Dedifferentiated amniotic fluid mesenchymal stem cell (primary cell): ENCODE results near the gene PCCA.

Experiments
- DNase-seq: peaks from one replicate; pipeline ENCODE4 v3.0.0-alpha.2; 2016; ENCODE audit errors: extremely low spot score

Gene PCCA

DNA sequence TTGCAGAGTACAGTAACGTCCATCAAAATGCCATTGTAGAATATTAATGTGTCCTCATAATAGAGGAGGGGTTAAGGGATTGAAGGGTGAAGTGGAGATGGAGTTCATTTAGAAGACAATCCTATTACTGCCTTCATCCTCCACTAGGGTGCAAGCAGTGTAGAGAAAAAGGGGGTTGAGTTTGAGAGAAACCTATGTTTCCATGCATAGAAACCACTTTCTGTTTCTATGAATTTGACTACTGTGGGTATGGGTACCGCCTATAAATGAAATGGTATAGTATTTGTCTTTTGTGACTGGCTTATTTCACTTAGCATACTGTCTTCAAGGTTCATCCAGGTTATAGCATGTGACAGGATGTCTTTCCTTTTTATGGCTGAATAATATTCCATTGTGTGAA is 343.7 kb downstream of the PCCA start:
- no peak for DNase-seq

DNA sequence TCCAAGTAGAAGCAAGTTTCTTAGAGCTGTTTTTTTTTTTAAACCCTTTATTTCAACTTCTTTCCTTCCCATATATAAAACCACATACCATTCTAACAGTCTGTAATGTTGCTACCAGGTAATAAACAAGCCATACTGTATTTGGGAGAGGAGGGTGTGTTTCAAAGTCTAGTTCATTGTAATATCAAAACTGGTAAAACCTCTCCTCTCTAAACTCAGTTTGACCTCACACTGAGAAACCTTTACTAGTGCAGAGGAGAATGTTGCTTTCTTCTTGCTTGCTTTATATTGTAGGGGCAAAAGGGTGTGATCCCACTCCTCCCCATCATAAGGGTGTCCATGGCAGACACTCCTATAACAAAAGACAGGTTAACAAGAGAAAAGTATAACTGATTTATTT is 344.6 kb downstream of the PCCA start:
- DNase-seq: no peak

DNA sequence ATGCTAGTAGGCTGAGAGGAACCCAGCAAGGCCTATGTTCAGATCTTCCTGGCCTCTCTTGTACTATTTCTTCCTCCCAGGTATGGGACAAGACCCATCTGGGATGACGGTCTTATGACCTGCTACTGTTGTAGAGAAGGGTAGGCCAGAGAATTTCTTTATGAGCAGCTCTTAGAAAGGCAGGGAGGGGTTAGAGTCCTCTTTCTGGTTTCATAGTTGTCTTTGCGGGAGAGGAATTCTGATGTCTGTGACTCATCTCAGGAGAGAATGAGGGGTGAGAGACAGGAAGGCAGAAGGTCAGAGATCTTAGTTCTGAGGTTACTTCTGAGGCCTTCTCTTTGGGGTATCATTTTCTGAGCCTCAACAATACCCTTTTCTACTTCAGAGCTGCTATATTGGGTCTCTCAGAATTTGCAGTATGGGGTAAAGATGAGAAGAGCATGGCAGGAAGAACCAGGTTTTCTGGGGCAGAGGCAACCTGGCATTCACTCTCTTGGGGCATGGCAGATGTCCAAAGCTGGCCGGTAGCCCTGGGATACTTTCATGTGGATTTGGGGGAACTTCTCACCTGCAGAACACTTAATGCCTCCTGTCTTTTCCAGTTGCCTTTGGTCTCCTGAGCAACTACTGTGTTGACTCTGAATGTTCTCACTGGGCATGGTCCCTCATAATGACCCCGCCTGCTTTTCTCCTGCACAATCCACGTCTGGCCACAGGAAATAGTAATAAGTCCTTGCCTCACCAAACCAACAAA is 345.3 kb downstream of the PCCA start:
- DNase-seq: no peak

DNA sequence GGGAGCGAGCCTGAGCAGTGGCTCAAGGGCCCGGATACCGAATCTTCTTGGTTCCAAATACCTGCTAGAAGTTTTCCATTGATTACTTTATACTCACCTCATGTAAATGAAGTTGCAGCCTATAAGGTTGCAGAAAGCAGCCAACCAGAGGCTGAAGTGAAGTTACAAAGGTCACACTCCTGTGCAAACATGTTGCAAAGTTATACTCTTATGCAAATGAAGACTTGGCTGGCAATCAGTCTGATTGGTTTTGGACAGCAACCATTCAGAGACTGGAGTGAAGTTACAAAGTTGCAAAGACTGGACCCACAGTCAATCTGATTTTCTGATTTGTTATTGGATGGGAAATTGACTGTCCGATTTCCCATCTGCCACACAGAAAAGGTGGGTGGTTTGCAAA is 347.2 kb downstream of the PCCA start:
- DNase-seq: no peak

DNA sequence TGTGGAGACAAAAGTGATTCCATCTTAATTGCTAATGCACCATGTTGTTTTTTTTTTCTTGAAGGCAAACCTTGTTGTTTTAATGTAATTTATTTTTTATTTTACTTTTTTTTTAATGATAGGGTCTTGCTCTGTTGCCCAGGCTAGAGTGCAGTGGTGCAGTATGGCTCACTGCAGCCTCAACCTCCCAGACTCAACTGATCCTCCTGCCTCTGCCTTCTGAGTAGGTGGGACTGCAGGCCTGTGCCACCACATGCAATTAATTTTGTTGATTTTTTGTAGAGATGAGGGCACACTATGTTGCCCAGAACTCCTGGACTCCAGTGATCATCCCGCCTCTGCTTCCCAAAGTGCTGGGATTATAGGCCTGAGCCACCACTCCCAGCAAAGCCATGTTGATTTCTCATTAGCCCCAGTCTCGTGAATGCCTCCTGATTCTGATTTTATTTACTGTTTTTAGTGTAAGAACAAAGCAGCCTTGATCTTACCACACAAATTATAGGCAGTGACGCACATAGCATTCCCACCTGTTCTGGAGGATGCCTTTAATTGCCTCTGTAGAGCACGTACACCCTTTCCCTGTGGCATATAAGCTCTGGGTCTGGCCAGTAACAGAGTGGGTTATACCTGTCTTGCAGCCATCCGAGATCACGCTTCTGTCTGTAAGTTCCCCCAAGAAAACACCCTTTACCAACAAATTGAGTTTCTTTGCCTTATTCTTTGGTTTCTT is 349.3 kb downstream of the PCCA start:
- no peak for DNase-seq

DNA sequence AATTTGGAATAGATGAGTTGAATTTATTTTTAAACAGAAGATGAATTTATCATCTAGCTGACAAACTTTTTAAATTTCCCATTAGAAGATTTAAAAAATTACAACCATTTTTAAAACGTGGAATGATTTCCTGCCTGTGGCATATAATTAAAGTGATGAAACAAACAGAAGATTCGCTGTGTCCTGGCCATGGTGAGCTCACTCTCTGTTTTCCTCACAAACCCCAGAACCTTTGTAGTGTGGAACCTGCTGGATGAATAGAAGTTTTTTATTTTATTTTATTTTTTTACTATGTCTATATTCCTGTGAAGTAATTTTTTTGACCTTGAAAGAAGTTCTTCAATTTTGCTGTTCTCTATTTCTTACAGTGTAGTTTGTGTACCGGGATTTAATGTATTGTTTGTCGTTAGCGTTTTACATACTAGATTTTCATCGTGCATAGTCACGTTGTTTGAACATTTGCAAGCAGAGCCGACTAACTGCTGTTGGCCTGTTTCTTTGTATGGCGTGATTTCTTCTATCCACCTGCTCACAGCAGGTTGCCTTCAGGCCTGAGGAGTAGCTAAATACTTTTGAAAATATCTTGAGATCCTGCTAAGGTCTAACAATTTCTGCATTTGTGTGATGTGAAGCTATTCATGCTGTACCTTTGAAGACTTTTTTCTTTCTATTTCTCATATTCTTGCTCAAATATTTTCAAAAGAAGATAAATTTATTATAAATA is 350.5 kb downstream of the PCCA start:
- no peak for DNase-seq

DNA sequence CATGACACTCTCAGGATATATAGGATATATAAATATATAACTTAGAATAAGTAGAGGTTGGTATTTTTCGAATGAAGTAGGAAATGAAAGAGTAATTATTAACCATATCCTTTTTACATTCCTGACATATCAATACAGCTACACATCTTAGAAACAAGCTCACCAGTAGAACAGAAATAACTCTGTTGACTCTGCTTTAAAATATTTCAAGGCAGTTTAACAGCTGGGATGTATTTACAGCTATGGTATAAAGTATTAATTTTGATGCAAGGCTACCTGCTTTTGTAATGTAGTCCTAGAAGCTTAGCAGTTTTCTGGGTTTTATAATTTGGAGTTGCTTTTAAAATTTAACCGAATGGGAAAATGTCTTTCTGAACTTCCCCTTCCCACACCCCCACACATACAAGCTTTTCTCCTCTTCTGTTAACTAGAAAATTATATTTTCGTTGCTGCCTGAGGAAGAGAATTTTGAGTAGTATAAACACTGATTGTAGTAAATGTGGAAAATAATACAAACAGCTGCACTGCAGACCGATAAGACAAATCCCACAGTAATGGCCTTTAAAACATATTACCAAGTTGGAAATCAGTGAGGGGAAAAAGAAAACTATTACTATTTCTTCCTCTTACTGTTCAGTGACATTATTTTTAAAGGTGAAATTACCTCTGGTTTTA is 352.0 kb downstream of the PCCA start:
- DNase-seq: peak; percentile 58

DNA sequence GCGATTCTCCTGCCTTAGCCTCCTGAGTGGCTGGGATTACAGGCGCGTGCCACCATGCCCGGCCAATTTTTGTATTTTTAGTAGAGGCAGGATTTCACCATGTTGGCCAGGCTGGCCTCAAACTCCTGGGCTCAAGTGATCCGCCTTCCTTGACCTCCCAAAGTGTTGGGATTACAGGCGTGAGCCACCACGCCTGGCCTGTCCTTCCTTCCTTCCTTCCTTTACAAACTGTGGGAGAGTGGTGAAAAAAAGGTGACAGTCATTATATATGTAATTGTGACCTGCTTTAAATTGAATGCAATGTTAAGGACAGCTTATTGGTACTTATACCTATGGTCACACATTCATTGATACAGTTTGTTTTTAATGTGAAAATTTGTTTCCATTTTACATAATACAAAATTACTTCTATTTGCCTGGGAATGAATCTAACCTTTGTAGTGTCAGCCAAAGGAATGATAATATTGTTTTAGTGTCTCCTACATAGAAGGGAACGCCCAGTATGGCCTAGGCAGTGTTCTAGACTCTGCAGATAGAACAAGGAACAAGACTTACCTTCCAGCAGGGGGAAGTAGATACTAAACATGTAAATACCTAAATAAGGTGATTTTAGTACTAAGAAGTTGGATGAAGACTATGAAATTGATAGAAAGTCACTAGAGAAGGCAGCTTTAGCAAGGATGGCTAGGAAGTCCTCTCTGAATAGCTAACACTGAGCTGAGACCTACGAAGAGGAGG is 353.4 kb downstream of the PCCA start:
- DNase-seq: no peak

DNA sequence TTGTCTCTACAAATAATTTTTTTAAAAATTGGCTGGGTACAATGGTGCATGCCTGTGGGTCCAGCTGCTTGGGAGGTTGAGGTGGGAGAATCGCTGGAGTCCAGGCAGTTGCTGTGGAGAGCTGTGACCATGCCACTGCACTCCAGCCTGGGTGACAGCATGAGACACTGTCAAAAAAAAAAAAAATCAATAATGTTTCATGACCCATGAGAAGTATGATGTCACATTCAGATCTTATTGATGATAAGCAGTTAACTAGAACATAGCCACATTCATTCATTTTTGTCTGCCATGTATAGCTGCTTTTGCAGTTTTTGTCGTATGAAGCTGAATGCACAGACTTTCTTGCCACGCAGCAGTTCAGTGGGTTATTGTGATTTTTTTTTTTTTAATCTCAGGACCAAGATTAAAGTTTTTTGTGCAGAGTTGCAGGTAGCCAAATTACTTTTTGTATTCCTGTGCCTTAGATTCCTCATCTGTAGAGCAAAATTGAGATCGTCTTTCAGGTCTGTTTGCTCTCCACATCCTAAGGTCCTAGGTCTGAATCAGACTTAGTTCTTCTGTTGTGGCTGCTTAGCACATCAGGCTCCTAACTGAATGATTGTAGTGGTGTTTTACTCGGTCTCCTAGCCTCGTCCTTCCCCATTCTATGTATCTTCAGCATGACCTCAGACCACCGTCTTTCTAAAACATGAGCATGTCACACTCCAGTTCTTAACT is 354.5 kb downstream of the PCCA start:
- DNase-seq: no peak

DNA sequence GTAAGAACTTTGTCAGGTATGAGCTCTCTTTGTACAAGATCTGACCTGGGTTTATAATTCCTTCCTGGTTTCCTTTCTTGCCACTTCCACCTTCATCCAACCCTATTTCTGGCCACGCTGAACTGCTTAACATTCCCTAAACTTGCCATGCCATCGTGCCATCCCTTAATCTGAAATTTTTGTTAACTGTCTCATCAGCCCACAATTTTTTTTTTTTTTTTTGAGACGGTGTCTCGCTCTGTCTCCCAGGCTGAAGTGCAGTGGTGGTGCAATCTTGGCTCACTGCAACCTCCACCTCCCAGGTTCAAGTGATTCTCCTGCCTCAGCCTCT is 355.1 kb downstream of the PCCA start:
- no peak for DNase-seq

DNA sequence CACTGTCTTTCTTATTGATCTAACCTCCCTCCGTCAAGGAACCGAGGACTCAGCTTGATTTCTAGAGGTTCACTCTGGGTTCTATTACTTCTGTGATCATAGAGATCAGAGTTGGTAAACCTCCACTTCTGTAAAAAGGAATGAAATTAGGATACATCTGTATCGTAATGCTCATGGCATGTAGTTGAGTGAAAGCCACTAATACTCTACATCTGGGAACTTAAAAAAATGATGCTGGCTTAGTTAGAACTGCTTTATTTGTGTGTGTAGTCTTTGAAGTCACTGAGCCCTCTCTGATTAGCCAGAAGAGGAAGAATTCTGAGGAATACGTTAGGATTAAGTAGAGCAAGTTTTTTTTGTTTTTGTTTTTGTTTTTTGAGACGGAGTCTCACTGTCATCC is 358.9 kb downstream of the PCCA start:
- DNase-seq: no peak

DNA sequence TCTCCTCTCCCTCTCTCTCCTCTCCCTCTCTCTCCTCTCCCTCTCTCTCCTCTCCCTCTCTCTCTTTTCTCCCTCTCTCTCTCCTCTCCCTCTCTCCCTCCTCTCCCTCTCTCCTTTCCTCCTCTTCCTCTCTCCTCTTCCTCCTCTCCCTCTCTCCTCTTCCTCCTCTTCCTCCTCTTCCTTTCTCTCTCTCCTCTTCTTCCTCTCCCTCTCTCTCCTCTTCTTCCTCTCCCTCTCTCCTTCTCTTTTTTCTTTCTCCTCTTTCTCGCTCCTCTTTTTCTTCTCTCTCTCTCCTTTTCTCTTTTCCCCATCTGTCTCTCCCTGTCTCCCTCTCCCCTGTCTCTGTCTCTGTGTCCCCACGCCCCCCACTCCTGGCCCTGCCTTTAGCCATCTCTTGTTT is 363.0 kb downstream of the PCCA start:
- DNase-seq: no peak

DNA sequence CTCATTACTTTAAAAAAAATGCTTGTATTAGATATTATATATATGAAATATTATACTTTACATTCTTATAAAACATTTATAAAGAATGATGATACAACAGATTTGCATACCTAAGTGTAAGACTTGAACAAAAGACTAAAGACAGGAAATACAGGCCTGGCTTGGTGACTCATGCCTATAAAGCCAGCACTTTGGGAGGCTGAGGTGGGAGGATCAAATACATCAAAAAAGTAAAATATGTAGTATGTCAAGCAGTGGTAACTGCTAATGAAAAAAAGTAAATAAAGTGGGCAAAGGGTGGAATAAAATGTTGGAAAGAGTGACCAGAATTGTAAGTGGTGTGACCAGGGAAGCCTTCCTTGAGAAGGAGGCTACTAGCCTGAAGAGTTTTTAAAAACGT is 366.0 kb downstream of the PCCA start:
- no peak for DNase-seq

DNA sequence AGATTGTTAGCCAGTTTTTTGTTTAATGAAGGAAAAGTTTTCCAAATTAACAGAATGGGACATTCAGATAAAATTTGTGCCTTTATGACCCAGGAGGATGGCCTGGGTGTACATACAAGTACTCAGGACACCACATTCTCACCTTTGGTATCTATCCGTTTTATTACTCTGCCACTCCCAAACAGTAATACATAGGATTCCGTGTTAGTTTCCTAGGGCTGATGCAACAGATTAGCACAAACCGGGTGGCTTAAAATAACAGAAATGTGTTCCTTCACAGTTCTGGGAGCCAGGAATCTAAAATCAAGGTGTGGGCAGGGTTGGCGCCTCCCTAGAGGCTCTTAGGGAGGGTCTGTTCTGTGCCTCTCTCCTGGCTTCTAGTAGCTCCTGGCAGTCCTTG is 369.8 kb downstream of the PCCA start:
- DNase-seq: no peak

DNA sequence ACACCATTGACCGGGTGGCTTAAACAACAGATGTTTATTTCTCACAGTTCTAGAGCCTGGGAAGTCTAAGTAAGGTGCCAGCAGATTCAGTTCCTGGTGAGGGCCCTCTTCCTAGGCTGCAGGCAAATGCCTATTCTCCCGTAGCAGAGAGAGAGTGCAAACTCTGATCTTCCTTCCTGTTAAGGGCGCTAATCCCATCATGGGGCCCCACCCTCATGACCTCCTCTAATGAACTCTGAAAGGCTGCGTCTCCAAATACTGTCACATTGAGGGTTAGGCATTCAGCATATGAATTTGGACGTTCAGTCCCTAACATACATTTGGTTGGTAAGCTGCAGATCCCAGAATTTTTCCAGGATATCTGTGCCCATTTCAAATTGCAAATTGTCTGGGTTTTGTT is 370.9 kb downstream of the PCCA start:
- DNase-seq: no peak

DNA sequence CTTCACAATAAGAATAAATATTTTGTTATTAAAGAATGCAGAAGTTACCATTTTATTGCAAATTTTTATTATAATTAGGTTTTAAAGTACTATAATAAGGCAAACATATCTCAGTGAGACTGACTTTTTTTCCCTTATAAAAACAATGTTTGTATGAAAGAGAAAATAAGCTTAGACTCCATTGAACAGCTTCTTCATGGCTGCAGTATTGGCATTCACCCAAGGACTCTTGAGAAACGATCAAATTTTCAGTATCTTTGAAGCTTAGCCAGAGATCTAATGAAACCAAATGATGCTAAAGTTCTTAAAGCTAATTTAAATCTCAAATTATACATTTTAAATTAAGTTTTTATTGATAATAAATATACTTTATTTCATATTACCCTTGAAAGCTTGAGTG is 371.4 kb downstream of the PCCA start:
- DNase-seq: no peak

DNA sequence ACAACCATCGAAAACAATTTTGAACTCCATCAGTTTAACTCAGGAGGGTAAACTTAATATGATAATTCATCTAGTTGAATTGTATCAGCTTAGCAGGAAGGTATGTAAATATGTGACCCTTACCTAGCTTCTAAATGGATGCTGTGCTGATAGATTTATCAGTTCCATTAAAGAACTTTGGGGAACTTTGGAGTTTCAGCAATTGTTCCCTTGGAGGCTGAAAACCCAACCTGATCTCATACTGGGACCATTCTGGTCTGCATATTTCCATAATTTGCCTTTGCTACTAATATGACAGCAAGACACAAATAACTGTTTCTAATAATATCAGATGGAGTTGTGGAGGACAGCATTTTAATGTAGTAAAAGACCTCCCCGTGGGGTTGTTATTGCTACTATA is 371.9 kb downstream of the PCCA start:
- DNase-seq: no peak

DNA sequence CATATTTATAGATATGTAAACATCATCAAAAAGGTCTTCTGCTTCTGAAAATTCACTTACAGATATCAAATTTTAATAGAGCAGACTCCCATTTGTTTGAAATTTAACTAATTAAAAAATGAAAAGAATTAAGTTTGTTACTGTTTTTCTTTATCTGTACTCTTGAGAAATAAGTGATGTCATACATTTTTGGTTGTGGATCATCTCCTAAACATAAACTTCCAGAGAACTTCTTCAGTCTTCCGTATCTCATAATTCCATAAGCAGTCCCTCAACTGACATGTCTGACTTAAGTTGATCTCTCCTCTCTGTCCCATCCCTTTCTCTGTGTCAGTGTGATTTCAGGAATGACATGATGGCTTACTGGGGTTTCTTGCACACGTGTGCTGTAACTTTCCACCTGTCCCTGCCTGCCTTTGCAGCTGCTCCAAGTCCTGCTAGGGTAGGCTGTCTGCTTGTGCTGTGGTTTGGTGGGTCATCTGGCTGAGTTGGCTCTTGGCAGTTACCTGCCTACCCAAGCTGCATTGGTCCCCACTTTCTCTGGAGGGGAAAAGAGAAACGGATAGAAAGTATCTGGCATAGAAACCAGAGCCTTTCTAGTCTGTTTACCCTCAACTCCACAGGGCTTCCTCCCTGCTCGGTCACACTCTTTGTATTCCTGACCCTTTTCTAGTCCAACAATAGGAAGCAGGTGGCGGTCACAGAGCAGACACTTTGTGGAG is 372.6 kb downstream of the PCCA start:
- DNase-seq: no peak

DNA sequence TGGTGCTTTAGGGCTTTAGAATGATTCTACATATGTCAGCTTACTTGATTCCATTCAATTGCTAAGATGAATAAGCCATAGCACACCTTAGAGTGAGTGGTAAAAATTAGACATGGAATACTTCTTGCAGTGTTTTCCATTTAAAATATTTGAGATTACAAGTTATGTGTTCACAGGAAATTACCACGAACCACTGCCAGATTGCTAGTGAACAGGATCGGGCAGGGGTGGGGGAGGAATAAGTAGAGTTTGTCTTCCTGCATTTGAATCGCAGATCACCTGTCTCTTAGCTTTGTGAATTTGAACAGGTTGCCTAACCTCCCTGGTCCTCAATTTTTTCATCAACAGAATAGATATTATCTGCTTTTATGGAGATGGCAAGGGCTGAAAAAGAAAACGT is 375.1 kb downstream of the PCCA start:
- no peak for DNase-seq

DNA sequence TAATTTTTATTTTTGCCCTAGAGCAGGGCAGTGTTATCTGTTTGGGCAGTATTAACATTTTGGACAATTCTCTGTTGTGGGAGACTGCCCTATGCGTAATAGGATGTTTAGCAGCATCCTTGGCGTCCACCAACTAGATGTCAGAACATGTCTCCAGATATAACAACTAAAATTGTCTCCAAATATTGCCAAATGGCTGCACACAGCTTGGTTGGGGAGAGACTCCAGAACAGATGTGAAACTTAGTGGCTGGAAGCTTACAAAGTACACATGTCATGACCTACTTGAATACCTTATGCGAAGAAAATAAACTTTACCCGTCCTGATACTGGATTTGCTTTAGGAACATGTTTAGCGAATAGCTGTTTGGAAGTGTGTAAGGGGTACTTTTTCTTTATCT is 376.7 kb downstream of the PCCA start:
- no peak for DNase-seq
